Stimulated activated naive B cell treated with anti-CD40 and anti-IgM and Interleukin-4, amounts not matched to agents 10 μg/mL and 1 μg/mL and 100 μg/mL, for 72 hours (primary cell): Measurements from ENCODE around the gene MYLK2.

ENCODE experiments used
- ATAC-seq, 2 donors: fragments of 150-1000 bp; cut with Tn5 transposase; replicated peaks; 2 replicates each; pipeline ENCODE4 v1.10.0; 2021; ENCODE audit warnings: moderate library complexity in 1 of 2
- DNase-seq: peaks from one replicate; pipeline ENCODE4 v3.0.0; 2021
- H3K27ac Mint-ChIP-seq: one replicate; pipeline ENCODE4 v1.8.0; 2022; ENCODE audit warnings: mild to moderate bottlenecking, mixed read lengths
- H3K27me3 Mint-ChIP-seq, 2 donors: one replicate each; pipeline ENCODE4 v1.8.0; 2022; ENCODE audit warnings: mixed read lengths in 2 of 2
- H3K36me3 Mint-ChIP-seq, 2 donors: one replicate each; pipeline ENCODE4 v1.8.0; 2022; ENCODE audit warnings: mixed read lengths in 2 of 2, mild to moderate bottlenecking in 1 of 2
- H3K4me1 Mint-ChIP-seq, 2 donors: one replicate each; pipeline ENCODE4 v1.8.0; 2022; ENCODE audit warnings: mixed read lengths in 2 of 2, mild to moderate bottlenecking in 1 of 2
- H3K4me3 Mint-ChIP-seq, 2 donors: one replicate each; pipeline ENCODE4 v1.8.0; 2022; ENCODE audit warnings: mild to moderate bottlenecking in 2 of 2, mixed read lengths in 2 of 2, moderate library complexity in 1 of 2
- H3K9me3 Mint-ChIP-seq, 2 donors: one replicate each; pipeline ENCODE4 v1.8.0; 2022; ENCODE audit warnings: mixed read lengths in 2 of 2, mild to moderate bottlenecking in 1 of 2

Gene MYLK2

DNA sequence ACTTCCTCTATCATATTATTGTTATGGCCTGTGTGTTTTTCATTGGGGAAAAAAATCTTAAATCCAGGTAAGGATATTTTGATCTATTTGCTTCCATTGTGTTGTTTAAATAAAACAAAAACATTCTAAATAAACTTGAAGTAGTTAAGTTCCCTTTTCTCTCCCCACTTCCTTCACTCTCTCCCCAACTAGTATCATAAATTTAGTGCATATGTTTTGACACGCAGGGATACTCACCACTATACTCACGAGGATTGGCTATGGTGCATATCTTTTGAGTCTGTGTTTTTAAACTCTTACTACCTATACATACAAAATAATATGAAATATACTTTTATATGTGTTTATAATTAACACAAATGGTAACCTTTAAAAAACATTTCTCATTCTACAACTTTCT is 56.5 kb downstream of the MYLK2 start:
- Mint-ChIP-seq H3K36me3 (no peaks in the 10 kb centered on the region), H3K9me3 (no peaks in the 10 kb centered on the region), H3K4me3 (no peak overlapping the region), H3K27ac (no peak overlapping the region), H3K27me3 (peaks cover 7 to 18% of the 10 kb centered on the region in 2 donors), H3K4me1 (peaks cover 9 to 27% of the 10 kb centered on the region in 2 donors)
- DNase-seq, result no peak
- no peak for ATAC-seq

DNA sequence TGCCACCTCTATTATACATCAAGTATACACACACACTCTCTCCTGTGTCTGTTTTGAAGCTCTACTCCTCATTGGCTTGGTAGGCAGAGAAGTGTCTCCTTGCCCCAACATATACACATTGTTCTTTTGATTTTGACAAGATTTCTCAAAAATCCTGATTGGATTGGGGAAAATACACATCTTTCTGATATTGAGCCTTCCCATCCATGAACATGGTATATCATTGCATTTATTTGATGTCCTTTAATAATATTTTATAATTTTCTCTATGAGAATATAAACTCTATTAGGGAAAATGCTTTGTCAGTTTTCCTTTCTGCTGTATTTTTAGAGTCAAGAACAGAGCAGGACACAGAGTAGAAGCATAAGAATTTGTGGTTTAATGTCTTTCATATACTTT is 58.5 kb downstream of the MYLK2 start:
- H3K36me3 Mint-ChIP-seq, result no peaks in the 10 kb centered on the region
- no peak for ATAC-seq
- no peaks in the 10 kb centered on the region for H3K9me3 Mint-ChIP-seq
- H3K4me3 Mint-ChIP-seq, result no peak overlapping the region
- no peak overlapping the region for H3K27ac Mint-ChIP-seq
- peaks cover 5 to 23% of the 10 kb centered on the region in 2 donors for H3K4me1 Mint-ChIP-seq
- H3K27me3 Mint-ChIP-seq, result peaks cover 0 to 2% of the 10 kb centered on the region in 2 donors
- no peak for DNase-seq

DNA sequence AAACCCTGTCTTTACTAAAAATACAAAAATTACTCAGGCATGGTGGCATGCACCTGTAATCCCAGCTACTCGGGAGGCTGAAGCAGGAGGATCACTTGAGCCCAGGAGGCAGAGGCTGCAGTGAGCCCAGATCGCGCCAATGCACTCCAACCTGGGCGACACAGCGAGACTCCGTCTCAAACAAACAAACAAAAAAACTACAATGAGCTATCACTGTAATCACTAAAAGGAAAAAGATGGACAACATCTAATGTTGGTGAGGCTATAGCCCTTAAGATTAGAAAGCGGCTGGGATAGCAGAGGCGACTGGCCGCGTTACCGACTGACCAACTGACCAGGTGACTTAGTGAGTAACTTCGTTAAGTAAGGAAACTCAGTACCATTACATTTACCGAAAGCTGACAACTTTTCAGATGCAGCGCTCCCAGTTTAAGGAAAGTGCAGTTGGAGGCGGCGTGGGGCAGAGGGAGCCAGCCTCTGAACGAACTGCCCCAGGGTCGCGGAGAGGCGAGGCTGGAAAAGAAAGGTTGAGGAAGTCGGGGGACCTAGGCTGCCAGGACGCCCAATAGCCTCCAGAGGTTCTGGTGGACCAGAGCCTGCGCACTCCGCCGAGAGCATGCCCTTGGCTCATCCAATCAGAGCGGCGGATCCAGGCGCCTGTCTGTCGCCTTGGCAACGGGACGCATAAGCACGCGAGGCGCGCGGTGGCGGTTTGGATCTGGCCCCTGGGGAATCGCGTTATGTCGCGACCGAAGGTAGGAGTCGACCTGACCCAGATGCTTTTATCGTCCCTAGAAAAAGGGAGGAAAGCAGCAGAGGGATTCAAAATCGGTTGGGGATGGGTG is 60.2 kb downstream of the MYLK2 start:
- peak; percentile 96 to 98 for ATAC-seq
- Mint-ChIP-seq H3K4me3 (peak overlapping the region; percentile 96 to 97), H3K36me3 (no peaks in the 10 kb centered on the region), H3K27me3 (no peaks in the 10 kb centered on the region), H3K27ac (peak overlapping the region; percentile 98), H3K4me1 (peaks cover 5 to 23% of the 10 kb centered on the region in 2 donors), H3K9me3 (no peaks in the 10 kb centered on the region)
- DNase-seq, result peak; percentile 91

DNA sequence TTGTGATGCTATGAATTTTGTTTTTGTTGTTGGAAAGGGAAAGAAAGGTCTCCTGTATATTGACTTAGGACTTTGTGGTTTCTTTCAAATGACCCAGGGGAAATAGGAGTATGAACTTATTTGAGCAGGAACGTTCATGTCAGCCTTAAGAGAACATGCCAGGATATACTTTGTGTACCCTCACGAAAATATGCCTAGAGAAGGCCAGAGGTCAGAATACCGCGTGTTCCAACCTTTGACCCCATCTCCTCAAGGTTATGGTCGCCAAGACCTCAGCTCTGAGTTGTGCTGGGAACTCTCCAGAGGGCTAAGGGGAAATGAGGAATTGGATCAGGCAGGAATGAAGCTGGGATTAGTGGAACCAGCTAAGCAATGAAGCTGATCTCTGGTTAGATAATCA is 62.8 kb downstream of the MYLK2 start:
- Mint-ChIP-seq H3K36me3 (no peaks in the 10 kb centered on the region), H3K27me3 (no peaks in the 10 kb centered on the region), H3K9me3 (no peaks in the 10 kb centered on the region), H3K27ac (no peak overlapping the region), H3K4me1 (peaks cover 5 to 23% of the 10 kb centered on the region in 2 donors), H3K4me3 (no peak overlapping the region)
- DNase-seq, result no peak
- ATAC-seq, result no peak

DNA sequence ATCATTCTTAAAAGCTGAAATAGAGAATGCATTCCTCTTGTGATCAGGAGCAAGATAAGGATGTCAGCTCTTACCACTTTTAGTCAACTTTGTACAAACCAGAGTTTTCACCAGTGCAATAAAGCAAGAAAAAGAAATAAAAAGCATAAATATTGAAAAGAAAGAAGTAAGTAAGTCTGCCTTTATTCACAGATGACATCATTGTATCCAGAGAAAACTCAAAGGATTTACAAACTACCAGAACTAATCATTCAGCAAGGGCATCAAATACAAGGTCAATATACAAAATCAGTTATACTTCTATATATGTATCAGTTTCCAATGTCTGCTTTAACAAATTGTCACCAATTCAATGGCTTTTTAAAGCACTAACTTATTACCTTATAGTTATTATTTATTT is 64.7 kb downstream of the MYLK2 start:
- ATAC-seq (no peak), DNase-seq (no peak)
- Mint-ChIP-seq H3K4me3 (no peak overlapping the region), H3K27ac (no peak overlapping the region), H3K4me1 (peaks cover 5 to 22% of the 10 kb centered on the region in 2 donors), H3K9me3 (no peaks in the 10 kb centered on the region), H3K36me3 (no peaks in the 10 kb centered on the region), H3K27me3 (no peaks in the 10 kb centered on the region)
